Activated CD4-positive, alpha-beta T cell treated with anti-CD3 and anti-CD28 coated beads, Interleukin-2, amount 50 U/mL, for 16 hours (primary cell): ENCODE data around the gene JAKMIP1.

Experiments
- DNase-seq: peaks from one replicate; pipeline ENCODE4 v3.0.0-alpha.2; 2020

The JAKMIP1 gene

GRCh38 chr4:5979981-5980380 is 220.4 kb downstream of the JAKMIP1 start:
- no peak for DNase-seq

- DNase-seq = no peak
Observed at GRCh38 chr4:5976921-5977320, 223.4 kb downstream of the JAKMIP1 start.

- DNase-seq = no peak
Observed at GRCh38 chr4:5976431-5976830, 223.9 kb downstream of the JAKMIP1 start.
